ENCODE results near the gene PPP1R11. TPM values are rescaled to one million over a fixed set of nuclear protein-coding genes. Genes with fewer than 3 reads are reported as not detected.

Gene PPP1R11
- total and polyA plus RNA-seq, 2 of the 13 experiments (the other 11 are each of a cell fraction or from before 2014, with no cell fraction given): 32.1 to 58.9 TPM

DNA sequence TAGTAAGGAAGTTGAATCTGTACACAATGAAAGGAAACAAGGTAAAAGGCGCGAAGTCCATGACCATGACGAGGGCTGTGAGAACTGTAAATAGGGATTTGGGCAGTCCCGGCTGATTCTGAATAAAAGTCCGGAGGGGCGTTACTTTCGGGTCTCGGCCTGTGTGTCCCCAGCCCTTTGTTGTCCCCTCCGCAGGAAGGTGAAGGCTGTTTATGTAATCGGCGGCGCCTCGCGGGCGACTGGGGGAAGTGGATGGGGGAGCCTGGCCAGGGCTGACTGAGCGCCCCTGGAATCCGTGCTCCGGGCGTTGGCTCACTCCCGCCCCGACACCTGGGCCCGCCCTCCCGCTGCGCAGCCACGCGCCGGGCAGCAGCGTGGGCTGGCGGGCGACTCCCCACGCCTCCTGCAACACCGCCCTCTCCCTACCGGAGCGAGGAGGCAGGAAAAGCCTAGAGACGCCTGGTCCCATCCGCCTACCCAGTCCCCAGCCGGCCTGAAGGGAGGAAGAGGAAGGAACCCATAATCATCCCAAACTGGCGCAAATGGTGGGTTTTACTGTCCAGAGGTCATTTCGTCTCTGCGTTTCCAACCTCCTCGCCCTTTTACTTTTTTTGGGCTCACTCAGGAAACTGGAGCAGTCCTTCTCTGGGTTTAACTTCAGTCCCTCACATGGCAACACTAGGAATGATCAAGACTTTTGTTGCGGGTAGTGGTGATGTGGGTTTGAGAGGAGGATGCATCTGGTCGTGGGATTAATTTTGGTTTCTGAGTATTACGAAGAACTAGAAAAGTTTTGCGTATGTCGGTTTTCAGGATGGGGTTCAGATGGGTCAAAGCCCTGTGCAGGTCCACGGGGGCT lies 33.8 kb downstream of the PPP1R11 start (continued):
- TF ChIP-seq, protein P1, sequence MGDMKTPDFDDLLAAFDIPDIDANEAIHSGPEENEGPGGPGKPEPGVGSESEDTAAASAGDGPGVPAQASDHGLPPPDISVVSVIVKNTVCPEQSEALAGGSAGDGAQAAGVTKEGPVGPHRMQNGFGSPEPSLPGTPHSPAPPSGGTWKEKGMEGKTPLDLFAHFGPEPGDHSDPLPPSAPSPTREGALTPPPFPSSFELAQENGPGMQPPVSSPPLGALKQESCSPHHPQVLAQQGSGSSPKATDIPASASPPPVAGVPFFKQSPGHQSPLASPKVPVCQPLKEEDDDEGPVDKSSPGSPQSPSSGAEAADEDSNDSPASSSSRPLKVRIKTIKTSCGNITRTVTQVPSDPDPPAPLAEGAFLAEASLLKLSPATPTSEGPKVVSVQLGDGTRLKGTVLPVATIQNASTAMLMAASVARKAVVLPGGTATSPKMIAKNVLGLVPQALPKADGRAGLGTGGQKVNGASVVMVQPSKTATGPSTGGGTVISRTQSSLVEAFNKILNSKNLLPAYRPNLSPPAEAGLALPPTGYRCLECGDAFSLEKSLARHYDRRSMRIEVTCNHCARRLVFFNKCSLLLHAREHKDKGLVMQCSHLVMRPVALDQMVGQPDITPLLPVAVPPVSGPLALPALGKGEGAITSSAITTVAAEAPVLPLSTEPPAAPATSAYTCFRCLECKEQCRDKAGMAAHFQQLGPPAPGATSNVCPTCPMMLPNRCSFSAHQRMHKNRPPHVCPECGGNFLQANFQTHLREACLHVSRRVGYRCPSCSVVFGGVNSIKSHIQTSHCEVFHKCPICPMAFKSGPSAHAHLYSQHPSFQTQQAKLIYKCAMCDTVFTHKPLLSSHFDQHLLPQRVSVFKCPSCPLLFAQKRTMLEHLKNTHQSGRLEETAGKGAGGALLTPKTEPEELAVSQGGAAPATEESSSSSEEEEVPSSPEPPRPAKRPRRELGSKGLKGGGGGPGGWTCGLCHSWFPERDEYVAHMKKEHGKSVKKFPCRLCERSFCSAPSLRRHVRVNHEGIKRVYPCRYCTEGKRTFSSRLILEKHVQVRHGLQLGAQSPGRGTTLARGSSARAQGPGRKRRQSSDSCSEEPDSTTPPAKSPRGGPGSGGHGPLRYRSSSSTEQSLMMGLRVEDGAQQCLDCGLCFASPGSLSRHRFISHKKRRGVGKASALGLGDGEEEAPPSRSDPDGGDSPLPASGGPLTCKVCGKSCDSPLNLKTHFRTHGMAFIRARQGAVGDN (CRISPR knock-in tag; IDR thresholded peaks at IDR 0.05): peak; percentile 97
- TF ChIP-seq, protein P2, sequence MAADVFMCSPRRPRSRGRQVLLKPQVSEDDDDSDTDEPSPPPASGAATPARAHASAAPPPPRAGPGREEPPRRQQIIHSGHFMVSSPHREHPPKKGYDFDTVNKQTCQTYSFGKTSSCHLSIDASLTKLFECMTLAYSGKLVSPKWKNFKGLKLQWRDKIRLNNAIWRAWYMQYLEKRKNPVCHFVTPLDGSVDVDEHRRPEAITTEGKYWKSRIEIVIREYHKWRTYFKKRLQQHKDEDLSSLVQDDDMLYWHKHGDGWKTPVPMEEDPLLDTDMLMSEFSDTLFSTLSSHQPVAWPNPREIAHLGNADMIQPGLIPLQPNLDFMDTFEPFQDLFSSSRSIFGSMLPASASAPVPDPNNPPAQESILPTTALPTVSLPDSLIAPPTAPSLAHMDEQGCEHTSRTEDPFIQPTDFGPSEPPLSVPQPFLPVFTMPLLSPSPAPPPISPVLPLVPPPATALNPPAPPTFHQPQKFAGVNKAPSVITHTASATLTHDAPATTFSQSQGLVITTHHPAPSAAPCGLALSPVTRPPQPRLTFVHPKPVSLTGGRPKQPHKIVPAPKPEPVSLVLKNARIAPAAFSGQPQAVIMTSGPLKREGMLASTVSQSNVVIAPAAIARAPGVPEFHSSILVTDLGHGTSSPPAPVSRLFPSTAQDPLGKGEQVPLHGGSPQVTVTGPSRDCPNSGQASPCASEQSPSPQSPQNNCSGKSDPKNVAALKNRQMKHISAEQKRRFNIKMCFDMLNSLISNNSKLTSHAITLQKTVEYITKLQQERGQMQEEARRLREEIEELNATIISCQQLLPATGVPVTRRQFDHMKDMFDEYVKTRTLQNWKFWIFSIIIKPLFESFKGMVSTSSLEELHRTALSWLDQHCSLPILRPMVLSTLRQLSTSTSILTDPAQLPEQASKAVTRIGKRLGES (CRISPR knock-in tag; IDR thresholded peaks at IDR 0.05; ENCODE audit: borderline replicate concordance): no peak
- TF ChIP-seq ZNF432 (CRISPR knock-in tag; IDR thresholded peaks at IDR 0.05; ENCODE audit: borderline replicate concordance): no peak
- TF ChIP-seq, protein P3, sequence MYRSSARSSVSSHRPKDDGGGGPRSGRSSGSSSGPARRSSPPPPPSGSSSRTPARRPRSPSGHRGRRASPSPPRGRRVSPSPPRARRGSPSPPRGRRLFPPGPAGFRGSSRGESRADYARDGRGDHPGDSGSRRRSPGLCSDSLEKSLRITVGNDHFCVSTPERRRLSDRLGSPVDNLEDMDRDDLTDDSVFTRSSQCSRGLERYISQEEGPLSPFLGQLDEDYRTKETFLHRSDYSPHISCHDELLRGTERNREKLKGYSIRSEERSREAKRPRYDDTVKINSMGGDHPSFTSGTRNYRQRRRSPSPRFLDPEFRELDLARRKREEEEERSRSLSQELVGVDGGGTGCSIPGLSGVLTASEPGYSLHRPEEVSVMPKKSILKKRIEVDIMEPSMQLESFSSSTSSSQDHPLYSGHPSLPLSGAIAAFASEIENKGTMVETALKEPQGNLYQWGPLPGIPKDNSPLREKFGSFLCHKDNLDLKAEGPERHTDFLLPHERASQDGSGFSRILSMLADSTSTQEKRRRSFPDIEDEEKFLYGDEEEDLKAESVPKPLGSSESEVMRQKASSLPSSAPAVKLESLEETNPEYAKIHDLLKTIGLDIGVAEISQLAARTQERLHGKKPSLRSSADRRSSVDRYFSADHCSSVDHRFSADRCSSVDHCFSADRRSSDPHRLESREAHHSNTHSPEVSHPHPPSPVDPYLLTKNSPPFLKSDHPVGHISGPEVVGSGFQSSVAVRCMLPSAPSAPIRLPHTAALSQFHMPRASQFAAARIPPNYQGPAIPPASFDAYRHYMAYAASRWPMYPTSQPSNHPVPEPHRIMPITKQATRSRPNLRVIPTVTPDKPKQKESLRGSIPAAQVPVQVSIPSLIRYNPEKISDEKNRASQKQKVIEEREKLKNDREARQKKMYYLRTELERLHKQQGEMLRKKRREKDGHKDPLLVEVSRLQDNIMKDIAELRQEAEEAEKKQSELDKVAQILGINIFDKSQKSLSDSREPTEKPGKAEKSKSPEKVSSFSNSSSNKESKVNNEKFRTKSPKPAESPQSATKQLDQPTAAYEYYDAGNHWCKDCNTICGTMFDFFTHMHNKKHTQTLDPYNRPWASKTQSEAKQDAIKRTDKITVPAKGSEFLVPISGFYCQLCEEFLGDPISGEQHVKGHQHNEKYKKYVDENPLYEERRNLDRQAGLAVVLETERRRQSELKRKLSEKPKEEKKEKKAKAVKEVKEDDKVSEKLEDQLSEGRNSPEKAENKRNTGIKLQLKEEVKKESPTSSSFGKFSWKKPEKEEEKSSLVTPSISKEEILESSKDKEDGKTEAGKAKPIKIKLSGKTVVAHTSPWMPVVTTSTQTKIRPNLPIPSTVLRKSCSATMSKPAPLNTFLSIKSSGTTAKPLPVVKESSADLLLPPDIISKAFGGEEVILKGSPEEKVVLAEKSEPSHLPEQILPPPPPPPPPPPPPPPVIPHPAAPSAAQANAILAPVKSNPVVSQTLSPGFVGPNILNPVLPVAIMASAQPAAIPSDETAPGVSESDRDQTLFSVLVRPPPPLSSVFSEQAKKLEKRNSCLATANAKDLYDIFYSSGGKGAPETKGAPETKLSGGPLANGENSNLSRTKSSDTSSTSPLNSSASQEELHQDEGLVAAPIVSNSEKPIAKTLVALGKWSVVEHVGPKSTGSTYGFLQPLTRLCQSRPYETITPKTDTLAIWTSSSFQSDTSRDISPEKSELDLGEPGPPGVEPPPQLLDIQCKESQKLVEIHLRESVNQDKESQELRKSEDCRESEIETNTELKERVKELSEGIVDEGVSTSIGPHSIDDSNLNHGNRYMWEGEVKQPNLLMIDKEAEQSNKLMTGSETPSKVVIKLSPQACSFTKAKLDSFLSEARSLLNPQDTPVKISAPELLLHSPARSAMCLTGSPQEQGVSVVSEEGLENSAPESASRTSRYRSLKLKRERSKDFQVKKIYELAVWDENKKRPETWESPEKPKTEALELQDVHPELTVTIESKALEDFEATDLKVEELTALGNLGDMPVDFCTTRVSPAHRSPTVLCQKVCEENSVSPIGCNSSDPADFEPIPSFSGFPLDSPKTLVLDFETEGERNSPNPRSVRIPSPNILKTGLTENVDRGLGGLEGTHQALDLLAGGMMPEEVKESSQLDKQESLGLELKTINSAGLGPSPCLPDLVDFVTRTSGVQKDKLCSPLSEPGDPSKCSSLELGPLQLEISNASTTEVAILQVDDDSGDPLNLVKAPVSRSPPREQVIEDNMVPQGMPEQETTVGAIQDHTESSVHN (CRISPR knock-in tag; IDR thresholded peaks at IDR 0.05): peak; percentile 52; the same call in 1 of the 2 replicates
- no peak for TF ChIP-seq ZNF430 (CRISPR knock-in tag; IDR thresholded peaks at IDR 0.05)
- TF ChIP-seq ZBTB8A (CRISPR knock-in tag; IDR thresholded peaks at IDR 0.05; ENCODE audit: borderline replicate concordance, low read depth): no peak; the same call in 1 of the 2 replicates
- TF ChIP-seq ISX (CRISPR knock-in tag; conservative IDR thresholded peaks at IDR 0.05): no peak
- no peak for TF ChIP-seq SMYD3 (CRISPR knock-in tag; IDR thresholded peaks at IDR 0.05)
- peak; percentile 39; the same call in 1 of the 2 replicates for TF ChIP-seq POGZ (CRISPR knock-in tag; IDR thresholded peaks at IDR 0.05)
- peak; percentile 72 for TF ChIP-seq ZNF563 (CRISPR knock-in tag; IDR thresholded peaks at IDR 0.05)
- peak; percentile 79 for TF ChIP-seq ZNF746 (CRISPR knock-in tag; IDR thresholded peaks at IDR 0.05)
- peak; percentile 83; the same call in 1 of the 2 replicates for TF ChIP-seq EED (CRISPR knock-in tag; IDR thresholded peaks at IDR 0.05)
- TF ChIP-seq ZBTB42 (CRISPR knock-in tag; IDR thresholded peaks at IDR 0.05): no peak; the same call in 1 of the 2 replicates
